ENCODE data around the gene TTC39B. TPM values are rescaled to one million over a fixed set of nuclear protein-coding genes. Genes with fewer than 3 reads are reported as not detected.

The TTC39B gene

DNA sequence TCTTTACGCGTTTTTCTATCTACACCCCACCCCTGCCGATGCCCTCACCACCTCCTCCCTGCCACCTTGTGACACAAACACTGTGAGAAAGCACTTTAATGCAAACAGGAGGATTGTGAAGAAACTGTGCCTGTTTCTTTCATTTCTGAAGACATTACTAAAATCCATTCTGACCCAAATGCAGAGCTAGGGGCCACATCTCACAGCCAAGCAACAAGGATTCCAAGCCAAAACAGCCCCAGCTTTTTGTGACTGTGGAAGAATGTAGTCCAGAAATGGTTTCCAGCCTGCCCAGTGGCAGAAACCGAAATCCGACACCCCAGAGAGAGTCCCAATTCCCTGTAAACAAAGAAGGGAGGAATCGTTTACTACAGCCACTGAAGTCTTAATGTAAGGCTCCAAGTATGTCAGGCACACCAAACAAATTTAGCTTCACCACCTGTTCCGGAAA lies 190.9 kb downstream of the TTC39B start:
- H3K9me3 ChIP-seq (replicated peaks; ENCODE audit: low read length): no peaks in the 10 kb centered on the region
- no peaks in the 10 kb centered on the region for H3K4me1 ChIP-seq (ENCODE audit: control insufficient read depth, insufficient read depth, low read length)
- H3K4me2 ChIP-seq (ENCODE audit: low read length): no peak overlapping the region
- no peak overlapping the region for H3K4me3 ChIP-seq (ENCODE audit: low read length)
- H3K36me3 ChIP-seq (ENCODE audit: insufficient read depth, low read length): no peaks in the 10 kb centered on the region
- no peak overlapping the region for H3K9ac ChIP-seq (ENCODE audit: low read depth, low read length)
- peaks cover 65% of the 10 kb centered on the region for H3K27me3 ChIP-seq (ENCODE audit: control insufficient read depth, insufficient read depth, low read length)

DNA sequence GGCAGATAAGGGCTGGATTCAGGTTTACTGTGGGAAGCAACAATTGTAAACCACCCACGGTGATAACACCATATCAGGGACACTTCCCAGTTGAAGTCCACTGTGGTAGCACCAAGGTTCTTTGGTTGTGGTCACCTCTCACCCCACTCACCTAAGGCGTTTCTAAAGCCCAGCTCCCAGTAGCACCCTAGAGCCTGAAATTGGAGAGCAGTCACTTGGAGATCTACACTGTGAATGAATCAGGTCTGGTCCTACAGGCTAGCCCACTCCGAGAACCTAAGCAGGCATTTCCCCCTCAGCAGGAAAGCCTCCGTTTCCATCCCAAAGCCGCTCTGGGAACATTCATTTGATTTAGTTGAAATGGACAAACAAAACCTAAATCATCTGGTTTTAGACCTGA lies 191.3 kb downstream of the TTC39B start:
- no peaks in the 10 kb centered on the region for H3K9me3 ChIP-seq (replicated peaks; ENCODE audit: low read length)
- H3K4me1 ChIP-seq (ENCODE audit: control insufficient read depth, insufficient read depth, low read length): no peaks in the 10 kb centered on the region
- H3K4me3 ChIP-seq (ENCODE audit: low read length): no peak overlapping the region
- H3K9ac ChIP-seq (ENCODE audit: low read depth, low read length): no peak overlapping the region
- peaks cover 61% of the 10 kb centered on the region for H3K27me3 ChIP-seq (ENCODE audit: control insufficient read depth, insufficient read depth, low read length)
- no peaks in the 10 kb centered on the region for H3K36me3 ChIP-seq (ENCODE audit: insufficient read depth, low read length)
- no peak overlapping the region for H3K4me2 ChIP-seq (ENCODE audit: low read length)

DNA sequence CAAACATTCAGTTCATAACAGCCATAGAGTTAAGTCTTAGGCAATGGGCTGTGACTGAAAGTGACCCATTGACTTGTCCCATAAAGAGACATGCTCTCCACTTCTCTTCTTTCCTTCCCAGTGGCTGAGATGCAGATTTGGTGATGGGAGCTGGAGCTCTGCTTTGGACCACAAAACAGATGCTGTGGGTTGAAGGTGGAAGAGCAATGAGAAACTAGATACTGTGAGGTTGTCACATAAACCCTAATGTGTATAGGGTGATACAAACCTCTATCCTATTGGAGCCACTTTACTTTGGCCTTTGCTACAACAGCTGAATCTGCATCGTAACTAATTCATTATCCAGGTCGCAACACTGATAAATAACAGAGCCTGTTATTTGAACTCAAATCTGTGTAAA lies 192.0 kb downstream of the TTC39B start:
- H3K36me3 ChIP-seq (ENCODE audit: insufficient read depth, low read length): no peaks in the 10 kb centered on the region
- no peak overlapping the region for H3K4me3 ChIP-seq (ENCODE audit: low read length)
- no peak overlapping the region for H3K4me2 ChIP-seq (ENCODE audit: low read length)
- H3K9me3 ChIP-seq (replicated peaks; ENCODE audit: low read length): no peaks in the 10 kb centered on the region
- peaks cover 58% of the 10 kb centered on the region for H3K27me3 ChIP-seq (ENCODE audit: control insufficient read depth, insufficient read depth, low read length)
- H3K4me1 ChIP-seq (ENCODE audit: control insufficient read depth, insufficient read depth, low read length): no peaks in the 10 kb centered on the region
- H3K9ac ChIP-seq (ENCODE audit: low read depth, low read length): no peak overlapping the region

Small RNA genes lying within 50 kb of the gene (small RNA-seq; reads per million reads assigned to genes)
- gene RNU6-559P: not detected
